HG03565 (cell line): ENCODE results near the gene S100A6.
"Not testable (repeated sequence)": the region's sequence is repeated elsewhere in the genome, so short reads cannot be mapped to it uniquely, and the experiment has no call there.

ENCODE experiments used
- ATAC-seq: cut with Tn5 transposase; IDR thresholded peaks from one replicate; pipeline ENCODE4 v1.9.1; 2021; ENCODE audit warnings: mild to moderate bottlenecking, moderate library complexity; ENCODE audit not compliant: unreplicated experiment

Gene S100A6

GRCh38 chr1:153535242-153536011 is at the start of gene S100A6:
Gene S100A6, minus strand, starts transcription at chr1:153535991. Its CDS starts 652 bp downstream, at chr1:153535339.
- ATAC-seq: no peak

DNA sequence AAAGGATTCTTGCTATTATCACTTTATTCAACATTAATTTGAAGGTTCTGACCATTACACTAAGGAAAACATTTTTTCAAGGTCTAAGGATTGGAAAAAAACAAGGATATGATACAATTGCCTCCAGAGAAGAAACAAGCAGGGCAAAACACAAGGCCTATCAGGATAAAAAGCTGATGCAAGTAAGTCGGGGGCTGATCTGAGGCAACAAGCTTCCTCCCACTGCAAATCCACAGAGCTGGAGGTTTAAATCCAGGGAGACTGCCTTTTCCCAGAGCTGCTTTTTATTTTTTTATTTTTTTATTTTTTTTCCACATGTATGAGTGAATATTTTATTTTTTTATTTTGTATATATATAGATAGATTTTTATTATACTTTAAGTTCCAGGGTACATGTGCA is 49.2 kb upstream of the S100A6 start:
- no peak for ATAC-seq

GRCh38 chr1:153583976-153584375 is 48.2 kb upstream of the S100A6 start:
- ATAC-seq: no peak

DNA sequence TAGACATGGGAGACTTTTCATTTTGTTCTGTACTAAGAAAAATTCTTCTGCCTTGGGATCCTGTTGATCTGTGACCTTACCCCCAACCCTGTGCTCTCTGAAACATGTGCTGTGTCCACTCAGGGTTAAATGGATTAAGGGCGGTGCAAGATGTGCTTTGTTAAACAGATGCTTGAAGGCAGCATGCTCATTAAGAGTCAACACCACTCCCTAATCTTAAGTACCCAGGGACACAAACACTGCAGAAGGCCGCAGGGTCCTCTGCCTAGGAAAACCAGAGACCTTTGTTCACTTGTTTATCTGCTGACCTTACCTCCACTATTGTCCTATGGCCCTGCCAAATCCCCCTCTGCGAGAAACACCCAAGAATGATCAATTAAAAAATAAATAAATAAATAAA is 47.7 kb upstream of the S100A6 start:
- ATAC-seq: not testable (repeated sequence)

DNA sequence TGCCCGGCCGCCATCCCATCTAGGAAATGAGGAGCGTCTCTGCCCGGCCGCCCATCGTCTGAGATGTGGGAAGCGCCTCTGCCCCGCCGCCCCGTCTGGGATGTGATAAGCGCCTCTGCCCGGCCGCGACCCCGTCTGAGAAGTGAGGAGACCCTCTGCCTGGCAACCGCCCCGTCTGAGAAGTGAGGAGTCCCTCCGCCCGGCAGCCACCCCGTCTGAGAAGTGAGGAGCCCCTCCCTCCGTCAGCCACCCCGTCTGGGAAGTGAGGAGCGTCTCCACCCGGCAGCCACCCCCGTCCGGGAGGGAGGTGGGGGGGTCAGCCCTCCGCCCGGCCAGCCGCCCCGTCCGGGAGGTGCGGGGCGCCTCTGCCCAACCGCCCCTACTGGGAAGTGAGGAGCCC is 47.0 kb upstream of the S100A6 start:
- ATAC-seq: not testable (repeated sequence)

GRCh38 chr1:153578936-153579335 is 43.1 kb upstream of the S100A6 start:
- no peak for ATAC-seq

DNA sequence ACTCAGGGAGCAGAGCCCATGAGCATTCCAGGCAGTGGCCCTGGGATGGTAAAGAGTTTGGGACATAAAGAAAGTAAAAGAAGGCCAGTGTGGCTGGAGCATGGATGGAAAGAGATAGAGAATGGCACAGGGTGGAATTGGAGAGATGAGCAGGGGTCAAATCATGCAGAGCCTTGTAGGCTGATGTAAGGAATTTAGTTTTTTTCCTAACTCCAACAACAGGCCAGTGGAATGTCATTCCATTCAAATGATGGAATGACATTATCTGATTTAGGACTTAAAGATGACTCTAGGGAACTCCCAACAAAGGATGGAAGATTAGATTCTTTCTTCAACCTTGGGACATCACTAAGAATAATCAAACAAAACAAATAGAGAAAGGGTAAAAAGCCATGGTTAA is 42.7 kb upstream of the S100A6 start:
- ATAC-seq: no peak

GRCh38 chr1:153577624-153578051 is 41.8 kb upstream of the S100A6 start:
- ATAC-seq: no peak

DNA sequence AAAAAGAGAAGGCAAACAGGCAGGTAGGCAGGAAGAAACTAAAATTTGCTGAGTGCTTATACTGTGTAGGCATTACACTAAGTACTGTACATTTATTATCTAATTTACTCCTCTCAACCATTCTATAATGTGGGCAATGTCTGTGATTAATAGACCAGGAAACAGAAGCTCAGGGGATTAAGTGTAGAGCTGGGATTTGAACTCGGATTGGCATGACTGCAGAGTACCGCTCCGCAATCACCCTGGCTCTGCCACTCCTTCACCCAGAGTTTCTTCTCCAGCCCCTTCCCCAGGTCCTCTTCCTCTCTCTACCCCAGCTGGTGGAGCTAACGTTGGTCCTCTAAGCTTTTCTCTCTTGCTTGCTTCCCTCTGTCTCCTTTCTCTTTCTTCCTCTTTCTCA is 41.3 kb upstream of the S100A6 start:
- ATAC-seq: no peak

DNA sequence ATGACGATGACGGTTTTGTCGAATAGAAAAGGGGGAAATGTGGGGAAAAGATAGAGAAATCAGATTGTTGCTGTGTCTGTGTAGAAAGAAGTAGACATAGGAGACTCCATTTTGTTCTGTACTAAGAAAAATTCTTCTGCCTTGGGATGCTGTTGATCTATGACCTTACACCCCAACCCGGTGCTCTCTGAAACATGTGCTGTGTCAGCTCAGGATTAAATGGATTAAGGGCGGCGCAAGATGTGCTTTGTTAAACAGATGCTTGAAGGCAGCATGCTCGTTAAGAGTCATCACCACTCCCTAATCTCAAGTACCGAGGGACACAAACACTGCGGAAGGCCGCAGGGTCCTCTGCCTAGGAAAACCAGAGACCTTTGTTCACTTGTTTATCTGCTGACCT is 39.7 kb upstream of the S100A6 start:
- not testable (repeated sequence) for ATAC-seq

DNA sequence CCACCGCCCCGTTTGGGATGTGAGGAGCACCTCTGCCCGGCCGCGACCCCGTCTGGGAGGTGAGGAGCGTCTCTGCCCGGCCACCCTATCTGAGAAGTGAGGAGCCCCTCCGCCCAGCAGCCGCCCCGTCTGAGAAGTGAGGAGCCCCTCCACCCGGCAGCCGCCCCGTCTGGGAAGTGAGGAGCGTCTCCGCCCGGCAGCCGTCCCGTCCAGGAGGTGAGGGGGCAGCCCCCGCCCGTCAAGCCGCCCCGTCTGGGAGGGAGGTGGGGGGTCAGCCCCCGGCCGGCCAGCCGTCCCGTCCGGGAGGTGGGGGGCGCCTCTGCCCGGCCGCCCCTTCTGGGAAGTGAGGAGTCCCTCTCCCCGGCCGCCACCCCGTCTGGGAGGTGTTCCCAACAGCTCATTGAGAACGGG is 39.3 kb upstream of the S100A6 start:
- ATAC-seq: not testable (repeated sequence)

GRCh38 chr1:153573351-153573750 is 37.6 kb upstream of the S100A6 start:
- ATAC-seq: no peak

GRCh38 chr1:153572569-153573015 is 36.8 kb upstream of the S100A6 start:
- peak; percentile 55 for ATAC-seq

- ATAC-seq: no peak
These were observed 35.9 kb upstream of the S100A6 start for GRCh38 chr1:153571706-153572105.

DNA sequence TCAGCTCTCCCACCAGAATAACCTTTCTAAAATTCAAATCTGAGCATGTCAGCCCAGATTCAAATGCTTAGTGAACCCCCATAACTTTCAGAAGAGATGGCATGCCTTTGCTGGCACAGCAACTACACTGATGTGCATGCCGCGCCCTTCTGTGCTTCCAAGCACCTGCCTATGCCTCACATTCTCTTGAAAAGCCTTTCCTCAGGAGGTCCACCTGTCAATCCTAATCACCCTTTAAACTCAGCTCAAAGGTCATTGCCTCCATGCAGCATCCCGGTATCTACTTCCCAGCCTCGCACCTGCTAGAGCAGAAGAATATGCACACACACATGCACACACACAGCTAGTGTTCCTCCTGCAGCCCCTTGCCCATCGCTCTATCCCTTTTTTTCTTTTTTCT is 35.1 kb upstream of the S100A6 start:
- ATAC-seq: no peak

DNA sequence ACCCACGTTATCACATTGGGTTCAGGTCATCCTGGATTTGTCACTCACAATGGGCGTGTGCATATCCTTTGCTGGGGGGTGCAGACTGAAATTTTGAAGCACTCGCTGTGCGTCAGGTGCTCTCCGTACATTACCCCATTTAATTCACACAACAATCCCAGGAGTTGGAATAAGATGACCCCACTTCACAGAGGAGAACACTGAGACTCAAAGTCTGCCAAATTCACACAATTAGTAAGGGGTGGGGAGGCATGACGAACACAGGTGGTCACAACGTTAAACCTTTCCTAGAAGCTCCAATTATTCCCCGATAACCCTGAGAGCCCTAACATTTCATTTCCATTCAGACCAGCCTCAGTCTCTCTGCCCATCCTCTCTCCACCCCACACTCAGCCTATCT is 33.7 kb upstream of the S100A6 start:
- ATAC-seq: no peak

DNA sequence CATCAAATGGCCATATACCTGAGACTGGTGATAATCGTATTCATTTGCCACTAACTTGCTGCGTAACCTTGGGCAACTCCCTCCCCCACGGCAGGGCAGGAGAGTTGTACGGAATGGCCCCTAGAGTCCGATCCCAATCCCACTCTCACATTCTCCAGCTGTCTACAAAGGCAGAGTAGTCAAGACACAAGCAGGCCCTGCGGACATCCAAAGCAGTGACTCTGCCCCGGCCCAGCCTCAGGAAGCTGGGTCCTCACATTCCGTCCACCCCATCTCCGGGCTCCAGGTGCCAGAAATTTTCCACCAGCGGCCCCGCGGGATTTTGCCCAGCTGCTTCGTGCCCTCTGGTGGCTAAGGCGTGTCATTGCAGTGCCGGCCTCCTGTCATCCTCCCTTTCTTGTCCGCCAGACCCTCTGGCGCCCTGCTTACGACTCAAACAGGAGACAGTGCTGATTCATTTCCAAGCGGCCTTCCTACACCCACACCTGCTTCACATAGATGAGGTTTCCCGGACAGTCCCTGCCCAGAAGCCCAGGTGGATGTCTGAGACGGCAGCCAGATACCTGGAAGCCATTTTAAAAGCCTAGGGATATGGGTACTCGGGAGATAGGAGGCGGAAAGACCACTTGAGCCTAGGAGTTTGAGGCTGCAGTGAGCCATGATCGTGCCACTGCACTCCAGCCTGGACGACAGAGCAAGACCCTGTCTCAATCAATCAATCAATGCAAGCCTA is 32.7 kb upstream of the S100A6 start:
- ATAC-seq: no peak

DNA sequence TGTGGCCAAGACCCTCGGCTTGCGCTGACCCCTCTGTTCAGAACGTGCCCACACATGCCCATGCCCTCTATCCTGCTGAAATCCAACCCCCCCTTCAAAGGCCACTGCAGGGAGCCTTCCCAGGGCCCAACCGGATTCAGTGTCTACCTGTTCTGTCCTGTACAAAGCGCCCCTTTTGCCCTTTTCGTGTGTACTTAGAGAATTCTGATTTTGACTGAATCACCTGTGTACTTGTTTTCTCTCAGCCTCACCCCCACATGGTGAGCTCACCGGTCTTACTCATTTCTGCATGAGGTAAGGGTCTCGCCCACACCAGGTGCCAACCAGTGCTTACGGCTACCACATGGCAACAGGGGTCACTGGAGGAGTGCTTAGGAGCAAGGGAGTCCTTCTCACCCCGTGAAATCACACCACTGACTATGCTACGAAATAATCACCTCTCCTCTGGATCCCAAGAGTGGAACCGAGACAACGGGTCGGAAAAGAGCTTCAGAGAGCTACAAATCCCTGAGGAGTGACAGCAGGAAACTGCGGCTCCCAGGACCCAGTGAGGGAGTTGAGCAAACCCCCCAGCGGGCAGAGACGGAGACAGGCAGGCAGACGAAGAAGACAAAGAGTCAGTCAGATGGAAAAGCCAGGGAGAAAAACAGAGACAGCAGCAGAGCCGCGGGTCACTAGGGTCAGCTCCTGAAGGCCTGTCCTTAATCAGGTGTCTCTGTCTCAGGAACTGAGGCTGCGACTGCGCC is 32.0 kb upstream of the S100A6 start:
- ATAC-seq: no peak

- no peak for ATAC-seq
These were observed 30.9 kb upstream of the S100A6 start for GRCh38 chr1:153566414-153567371.
